ENCODE results near the gene ERBIN.
A peak's percentile ranks its signal among the peaks of the same experiment; 100 is the strongest.
"Not testable (repeated sequence)": the region's sequence is repeated elsewhere in the genome, so short reads cannot be mapped to it uniquely, and the experiment has no call there.

The ERBIN gene

DNA sequence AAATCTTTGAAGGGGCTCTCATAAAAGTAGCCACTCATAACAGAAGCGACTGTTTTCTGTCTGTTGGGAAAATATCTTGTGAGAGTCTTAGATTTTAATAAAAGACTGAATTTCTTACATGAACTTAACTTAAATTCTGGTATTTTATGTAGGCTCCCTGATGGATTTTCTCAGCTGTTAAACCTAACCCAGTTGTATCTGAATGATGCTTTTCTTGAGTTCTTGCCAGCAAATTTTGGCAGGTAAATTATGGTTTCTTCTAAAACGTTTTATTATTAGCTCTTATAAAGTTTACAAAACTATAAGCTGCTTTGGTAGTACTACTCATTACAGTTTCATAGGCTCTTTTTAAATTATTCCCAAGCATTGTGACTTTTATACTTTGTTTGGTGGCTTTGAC lies 87.0 kb downstream of the ERBIN start:
- no peak for DNase-seq

DNA sequence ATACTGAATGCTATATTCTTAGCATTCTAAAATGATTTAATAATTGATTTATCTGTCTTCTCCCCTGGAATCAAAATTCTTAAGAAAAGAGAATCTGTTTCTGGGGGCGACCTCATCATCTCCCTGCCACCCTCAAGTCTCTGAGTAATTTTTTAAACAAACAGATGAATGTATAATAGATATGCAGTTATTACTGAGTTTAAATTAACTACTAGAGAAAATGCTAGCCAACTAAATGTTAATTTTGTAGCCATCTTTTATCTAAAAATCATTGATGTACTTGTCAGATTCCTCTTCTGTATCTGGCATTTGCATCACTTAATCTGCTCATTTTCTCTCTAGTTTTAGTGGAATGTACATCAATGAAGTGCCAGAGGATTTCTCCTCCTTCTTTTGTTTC lies 87.5 kb downstream of the ERBIN start:
- DNase-seq: no peak

DNA sequence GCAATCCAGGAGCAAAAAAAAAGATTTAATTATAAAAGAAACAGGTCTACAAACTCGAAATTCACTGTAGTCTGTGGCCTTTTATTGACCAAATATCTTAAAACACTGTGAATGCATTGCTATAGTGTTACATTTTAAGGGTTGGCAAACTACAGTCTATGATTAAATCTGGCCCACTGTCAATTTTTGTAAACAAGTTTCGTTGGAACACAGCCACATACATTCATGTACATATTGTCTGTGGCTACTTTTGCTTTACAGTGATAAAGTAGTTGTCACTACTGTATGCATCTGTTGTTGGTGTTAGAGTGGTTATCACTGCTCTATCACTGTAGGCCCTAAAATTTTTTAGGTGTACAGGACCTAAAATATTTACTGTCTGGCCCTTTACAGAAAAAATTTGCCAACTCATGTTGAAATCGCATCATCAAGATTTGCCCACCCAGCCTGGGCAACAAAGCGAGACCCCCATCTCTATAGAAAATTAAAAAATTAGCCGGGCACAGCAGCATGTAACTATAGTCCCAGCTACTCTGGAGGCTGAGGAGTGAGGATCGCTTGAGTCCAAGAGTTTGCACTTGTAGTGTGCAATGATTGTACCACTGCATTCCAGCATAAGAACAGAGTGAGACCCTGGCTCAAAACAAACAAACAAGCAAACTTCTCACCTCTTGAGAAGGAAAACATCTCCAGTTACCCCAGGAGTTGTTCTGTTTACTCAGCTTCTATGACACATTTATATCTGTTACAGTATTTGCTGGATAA lies 89.0 kb downstream of the ERBIN start:
- peak; percentile 5 for DNase-seq

DNA sequence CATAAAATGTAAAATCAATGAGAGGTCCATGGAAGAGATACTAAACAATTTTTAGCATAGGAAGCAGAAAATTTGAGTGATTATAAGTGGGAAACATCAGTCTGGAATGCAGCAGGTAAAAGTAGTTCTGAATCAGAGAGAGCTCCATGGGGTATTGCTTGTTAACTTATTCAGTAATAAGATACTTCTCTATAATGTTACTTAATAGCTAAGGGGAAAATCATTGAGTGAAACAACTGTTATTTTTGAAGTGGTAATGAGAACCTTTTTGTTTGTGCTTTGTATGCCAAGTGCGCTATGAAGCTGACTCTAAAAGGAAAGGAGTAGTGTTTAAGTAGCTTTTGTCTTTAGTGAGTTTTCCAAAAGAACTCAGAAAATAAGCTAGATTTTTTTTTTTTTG lies 95.2 kb downstream of the ERBIN start:
- DNase-seq: no peak

DNA sequence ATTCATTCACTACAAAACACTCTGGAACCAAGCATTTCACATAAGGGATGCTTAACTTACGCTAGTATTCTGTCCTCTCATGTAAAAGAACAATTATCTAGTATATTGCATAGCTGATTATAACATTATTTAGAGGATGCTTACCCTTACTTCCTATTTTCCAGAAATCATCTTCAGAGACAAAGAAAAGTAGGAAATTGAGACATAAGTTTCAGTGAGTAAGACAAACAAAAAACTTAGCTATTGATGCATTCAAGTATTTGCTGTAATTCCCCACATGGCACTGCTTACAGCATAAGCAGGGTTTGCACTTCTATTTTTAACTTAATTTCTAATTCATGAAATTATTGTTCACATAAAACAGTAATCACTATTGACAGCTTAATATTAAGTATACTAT lies 112.9 kb downstream of the ERBIN start:
- DNase-seq: no peak

DNA sequence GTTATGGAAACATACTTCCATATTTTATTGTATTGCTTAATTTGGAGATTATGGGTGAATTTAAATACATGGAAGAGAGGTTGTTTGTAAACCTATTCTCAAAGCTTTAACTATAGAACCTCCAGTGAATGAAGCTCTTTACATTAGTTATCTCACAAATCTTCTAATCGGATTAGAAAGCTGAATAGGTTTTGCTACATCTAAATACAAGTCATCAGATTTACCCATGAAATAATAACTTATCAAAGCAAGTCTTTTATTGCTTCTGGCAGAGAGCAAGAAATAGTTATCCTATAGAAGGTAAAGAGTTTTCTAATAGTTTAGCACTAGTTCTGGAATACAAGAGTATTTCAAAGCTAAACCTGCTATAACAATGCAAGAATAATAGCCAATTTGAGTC lies 113.3 kb downstream of the ERBIN start:
- DNase-seq: no peak

DNA sequence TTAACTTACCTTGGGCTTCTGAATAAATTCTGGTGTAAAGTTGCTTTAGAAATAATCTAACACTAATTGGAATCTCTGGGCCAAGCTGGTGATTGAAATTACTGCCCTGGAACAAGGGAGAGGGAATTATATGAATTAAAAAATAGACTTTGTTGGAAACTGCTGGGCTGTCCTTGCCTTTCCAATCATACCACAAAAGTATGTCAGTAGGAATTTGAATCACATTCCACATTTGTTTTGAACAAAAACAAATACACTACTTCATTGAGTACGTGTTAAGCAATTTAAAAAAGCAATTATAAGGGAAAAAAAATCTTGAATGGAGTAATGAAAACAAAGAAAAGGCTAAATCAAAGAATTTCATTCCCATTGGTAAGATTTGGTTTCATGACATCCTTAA lies 115.3 kb downstream of the ERBIN start:
- DNase-seq: no peak

DNA sequence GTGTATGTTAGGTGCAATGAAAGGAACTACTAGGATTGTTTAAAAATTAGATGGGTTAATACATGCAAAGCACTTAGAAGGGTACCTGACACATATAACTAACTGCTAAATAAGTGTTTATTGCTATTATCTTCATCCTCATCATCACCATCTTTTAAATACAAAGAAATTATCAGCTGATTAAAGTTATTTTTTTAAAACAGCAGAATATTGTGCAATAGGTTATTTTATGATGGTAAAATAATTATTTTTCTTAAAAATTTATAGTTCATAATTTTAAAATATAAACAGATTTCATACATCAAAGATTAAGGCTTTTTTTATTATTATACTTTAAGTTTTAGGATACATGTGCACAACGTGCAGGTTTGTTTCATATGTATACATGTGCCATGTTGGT lies 130.9 kb downstream of the ERBIN start:
- DNase-seq: no peak

DNA sequence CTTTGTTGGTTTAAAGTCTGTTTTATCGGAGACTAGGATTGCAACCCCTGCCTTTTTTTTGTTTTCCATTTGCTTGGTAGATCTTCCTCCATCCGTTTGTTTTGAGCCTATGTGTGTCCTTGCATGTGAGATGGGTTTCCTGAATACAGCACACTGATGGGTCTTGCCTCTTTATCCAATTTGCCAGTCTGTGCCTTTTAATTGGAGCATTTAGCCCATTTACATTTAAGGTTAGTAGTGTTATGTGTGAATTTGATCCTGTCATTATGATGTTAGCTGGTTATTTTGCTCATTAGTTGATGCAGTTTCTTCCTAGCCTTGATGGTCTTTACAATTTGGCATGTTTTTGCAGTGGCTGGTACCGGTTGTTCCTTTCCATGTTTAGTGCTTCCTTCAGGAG lies 134.9 kb downstream of the ERBIN start:
- not testable (repeated sequence) for DNase-seq

DNA sequence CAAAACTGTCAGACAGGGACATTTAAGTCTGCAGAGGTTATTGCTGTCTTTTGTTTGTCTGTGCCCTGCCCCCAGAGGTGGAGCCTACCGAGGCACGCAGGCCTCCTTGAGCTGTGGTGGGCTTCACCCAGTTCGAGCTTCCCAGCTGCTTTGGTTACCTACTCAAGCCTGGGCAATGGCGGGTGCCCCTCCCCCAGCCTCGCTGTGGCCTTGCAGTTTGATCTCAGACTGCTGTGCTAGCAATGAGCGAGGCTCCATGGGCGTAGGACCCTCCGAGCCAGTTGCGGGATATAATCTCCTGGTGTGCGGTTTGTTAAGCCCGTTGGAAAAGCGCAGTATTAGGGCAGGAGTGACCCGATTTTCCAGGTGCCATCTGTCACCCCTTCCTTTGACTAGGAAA lies 136.7 kb downstream of the ERBIN start:
- not testable (repeated sequence) for DNase-seq

DNA sequence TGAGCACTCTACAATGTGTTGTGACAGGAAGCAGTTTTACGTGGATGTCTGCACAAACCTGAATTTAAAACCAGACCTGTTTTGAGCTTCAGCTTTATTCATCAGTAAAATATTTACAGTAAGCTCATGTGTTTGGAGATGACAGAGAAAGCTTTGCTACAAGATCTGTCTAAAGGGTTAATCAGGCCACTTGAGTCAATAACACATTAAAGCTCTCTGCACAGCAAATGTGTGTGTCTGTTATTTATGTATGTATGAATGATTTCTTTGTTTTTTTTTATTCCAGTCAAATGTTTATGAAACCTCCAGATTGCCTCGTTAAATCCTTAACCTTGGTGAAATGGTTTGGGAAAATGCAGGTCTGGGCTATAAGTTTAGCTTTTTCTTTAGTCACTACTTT lies 140.5 kb downstream of the ERBIN start:
- DNase-seq: no peak

GRCh38 chr5:66072031-66072430 lies 145.7 kb downstream of the ERBIN start:
- no peak for DNase-seq

GRCh38 chr5:66074901-66075300 lies 148.5 kb downstream of the ERBIN start:
- DNase-seq: no peak

GRCh38 chr5:66080664-66081063 lies 154.3 kb downstream of the ERBIN start:
- no peak for DNase-seq

GRCh38 chr5:66089384-66089783 lies 163.0 kb downstream of the ERBIN start:
- no peak for DNase-seq

DNA sequence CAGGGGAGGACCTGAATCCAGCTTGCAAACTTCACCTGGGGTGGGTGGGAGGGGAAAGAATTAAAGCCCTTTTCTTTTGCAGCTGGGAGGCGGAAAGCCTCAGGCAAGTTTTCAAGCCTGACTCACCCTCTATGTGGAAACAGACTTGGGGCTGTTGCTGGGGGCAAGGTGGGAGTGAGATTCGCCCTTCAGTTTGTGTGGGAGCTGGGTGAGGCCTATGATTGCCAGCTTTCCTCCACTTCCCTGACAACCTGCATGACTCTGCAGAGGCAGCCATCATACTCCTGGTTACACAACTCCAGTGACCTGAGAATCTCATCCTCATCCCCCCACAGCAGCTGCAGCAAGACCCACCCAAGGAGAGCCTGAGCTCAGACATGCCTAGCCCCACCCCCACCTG lies 174.5 kb downstream of the ERBIN start:
- no peak for DNase-seq

DNA sequence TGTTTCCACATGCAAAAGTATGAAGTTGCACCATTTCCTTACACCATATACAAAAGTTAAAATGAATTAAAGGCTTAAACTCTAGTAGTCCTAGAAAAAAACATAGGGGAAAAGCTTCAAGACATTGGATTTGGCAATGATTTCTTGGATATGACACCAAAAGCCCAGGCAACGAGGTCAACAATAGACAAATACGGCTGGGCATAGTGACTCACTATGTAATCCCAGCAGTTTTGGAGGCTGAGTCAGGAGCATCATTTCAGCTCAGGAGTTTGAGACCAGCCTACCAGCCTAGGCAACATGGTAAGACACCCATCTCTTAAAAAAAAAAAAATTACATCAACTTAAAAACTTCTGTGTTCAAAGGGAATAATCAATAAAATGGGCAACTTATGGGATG lies 186.8 kb downstream of the ERBIN start:
- DNase-seq: peak; percentile 36

GRCh38 chr5:66118304-66118703 lies 191.9 kb downstream of the ERBIN start:
- DNase-seq: no peak

DNA sequence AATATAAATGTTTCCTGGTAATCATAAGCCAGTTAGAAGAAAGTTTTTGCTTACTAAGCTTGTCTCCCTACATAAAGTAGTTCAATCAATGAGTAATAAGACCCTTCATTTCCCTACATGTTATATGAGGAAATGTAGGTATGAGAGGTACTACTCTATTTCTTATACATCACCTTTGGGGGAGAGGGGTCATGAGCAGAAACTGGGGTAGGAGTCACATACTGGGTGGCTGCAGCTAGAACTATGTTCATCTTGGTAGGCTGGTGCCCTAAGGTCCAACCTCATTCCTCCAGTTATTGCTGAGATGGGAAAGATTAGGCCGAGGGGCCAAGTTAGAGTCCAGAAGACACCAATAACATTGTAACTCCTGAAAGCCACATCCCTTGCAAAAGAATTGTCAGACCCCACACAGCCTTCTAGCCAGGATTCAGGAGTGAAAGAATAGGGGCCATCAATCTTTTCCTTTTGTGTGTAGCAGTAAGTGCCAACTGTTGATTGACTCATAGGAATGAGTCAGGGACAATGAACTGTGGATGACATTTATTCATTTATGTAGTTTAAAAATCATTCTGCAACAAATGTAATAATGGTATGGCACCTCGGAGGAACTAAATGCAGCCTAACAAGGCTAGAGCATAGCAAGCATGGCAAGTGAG lies 196.1 kb downstream of the ERBIN start:
- DNase-seq: peak; percentile 49

DNA sequence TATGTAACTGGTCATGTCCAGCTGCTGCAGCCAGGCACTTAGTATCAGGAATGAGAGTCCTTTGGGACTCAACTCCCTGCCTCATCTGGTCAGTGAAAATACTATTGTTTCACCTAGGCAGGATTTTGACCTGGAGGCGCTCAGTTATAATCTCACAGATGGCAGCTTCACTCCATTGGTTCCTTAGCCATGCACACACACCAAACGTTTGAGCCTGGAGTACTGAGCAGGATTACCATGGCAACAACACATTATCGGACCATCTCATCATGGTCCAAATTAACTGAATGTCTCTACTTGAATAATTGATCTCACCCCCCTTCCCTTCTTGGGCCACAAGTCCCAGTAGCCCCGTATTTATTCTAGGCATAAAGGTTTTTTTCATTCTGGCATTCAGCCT lies 202.8 kb downstream of the ERBIN start:
- DNase-seq: no peak

DNA sequence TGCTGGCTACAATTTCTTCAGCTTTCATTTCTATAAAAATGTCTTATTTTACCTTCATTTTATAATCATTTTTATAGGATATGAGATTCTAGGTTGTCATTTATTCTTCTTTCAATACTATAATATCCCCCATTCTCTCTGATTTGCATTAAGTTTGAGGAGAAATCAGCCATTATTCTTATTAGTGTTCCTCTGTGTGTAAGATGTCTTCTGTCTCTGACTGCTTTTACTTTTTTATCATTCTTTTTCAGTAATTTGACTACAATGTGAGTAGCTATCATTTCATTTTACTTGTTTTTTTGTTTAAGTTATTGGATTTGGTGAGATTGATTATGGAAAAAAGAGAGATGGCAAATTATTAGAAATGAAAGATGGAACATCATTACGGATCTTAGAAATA lies 204.1 kb downstream of the ERBIN start:
- no peak for DNase-seq

Data from fibroblast of upper back skin (primary cell).